HCT116 (cell line): ENCODE data around the gene IQSEC3. TPM values are rescaled to one million over a fixed set of nuclear protein-coding genes. Genes with fewer than 3 reads are reported as not detected.

Experiments
- ATAC-seq: fragments of 200-7000 bp; cut with Tn5 transposase; 2 replicates; pipeline ENCODE4 v1.9.1; 2020; ENCODE audit warnings: mild to moderate bottlenecking, moderate library complexity
- BruUV-seq: library from RNA; stranded (reverse); fragments of 400-500 nt; replicated peaks from 2 replicates; lab custom pipeline; 2021; lab: Mats Ljungman, UMichigan
- CTCF ChIA-PET: fragments of 300-600 bp; sonication (Branson Sonifier 250); formaldehyde crosslinking; loops from one replicate; lab custom pipeline; 2021; ENCODE audit warnings: antibody characterized with exemption; lab: Charles Lee
- POLR2A ChIA-PET: fragments of 300-600, 350-600 bp; sonication (Branson Sonifier 250); formaldehyde crosslinking; loops from one replicate; lab custom pipeline; 2021; ENCODE audit warnings: antibody characterized with exemption; lab: Charles Lee
- RAD21 ChIA-PET, 2 experiments: fragments of 300-600 bp; sonication (Branson Sonifier 250); formaldehyde crosslinking; loops; one replicate each; lab custom pipeline; 2023; ENCODE audit warnings: low total read pairs in 2 of 2; ENCODE audit not compliant: uncharacterized antibody in 2 of 2, unreplicated experiment in 2 of 2, low non-redundant PET in 1 of 2; lab: Charles Lee
- DNase-seq: peaks from one replicate; pipeline ENCODE4 v3.0.0-alpha.2; 2010; ENCODE audit warnings: low read depth, low spot score
- H2AFZ ChIP-seq: fragments of 200-600 bp; shearing (Covaris generic), sonication (generic); 2 replicates; pipeline ENCODE4 v1.6.1; 2017; ENCODE audit warnings: low read depth, mixed run types, mixed read lengths, antibody characterized with exemption, low read length; ENCODE audit not compliant: poor library complexity, severe bottlenecking
- H3K27ac ChIP-seq: 2 replicates; pipeline ENCODE4 v1.5.1; 2012; ENCODE audit warnings: low read depth, low read length
- H3K27me3 ChIP-seq: fragments of 200-600 bp; sonication (generic); 2 replicates; pipeline ENCODE4 v1.6.1; 2016; ENCODE audit warnings: mixed run types, low read length, mixed read lengths; ENCODE audit not compliant: insufficient read depth
- H3K36me3 ChIP-seq, 2 experiments: fragments of 200-500 bp in 1 of 2; fragments of 200-600 bp in 1 of 2; sonication (Bioruptor generic) in 1 of 2; sonication (generic) in 1 of 2; 2 replicates each; pipeline versions ENCODE4 v1.5.1 to v1.6.1; 2014 to 2016; ENCODE audit warnings: low read length in 2 of 2, inconsistent platforms in 1 of 2, mixed read lengths in 1 of 2, mixed run types in 1 of 2; ENCODE audit not compliant: insufficient read depth in 2 of 2, control insufficient read depth in 1 of 2
- H3K4me1 ChIP-seq, 2 experiments: fragments of 200-600 bp in 1 of 2; sonication (generic) in 1 of 2; 2 replicates each; pipeline versions ENCODE4 v1.5.1 to v1.6.1; 2012 to 2017; ENCODE audit warnings: low read length in 2 of 2, inconsistent platforms in 1 of 2, mild to moderate bottlenecking in 1 of 2, mixed read lengths in 1 of 2, mixed run types in 1 of 2, moderate library complexity in 1 of 2; ENCODE audit not compliant: insufficient read depth in 2 of 2, control insufficient read depth in 1 of 2
- H3K4me2 ChIP-seq: fragments of 200-600 bp; sonication (generic); 2 replicates; pipeline ENCODE4 v1.6.1; 2017; ENCODE audit warnings: mixed run types, low read length, mixed read lengths
- H3K4me3 ChIP-seq, 2 experiments: fragments of 200-600 bp in 1 of 2; sonication (generic) in 1 of 2; replicated peaks in 1 of 2; 2 replicates each; pipeline ENCODE4 v1.5.1; 2011 to 2016; ENCODE audit warnings: low read length in 2 of 2, control low read depth in 1 of 2, low read depth in 1 of 2, mild to moderate bottlenecking in 1 of 2, mixed read lengths in 1 of 2, mixed run types in 1 of 2
- H3K79me2 ChIP-seq: fragments of 200-600 bp; sonication (generic); 2 replicates; pipeline ENCODE4 v1.6.1; 2017; ENCODE audit warnings: mild to moderate bottlenecking, mixed run types, low read length, moderate library complexity, mixed read lengths; ENCODE audit not compliant: insufficient read depth
- H3K9ac ChIP-seq: fragments of 200-600 bp; sonication (generic); 2 replicates; pipeline ENCODE4 v1.6.1; 2016; ENCODE audit warnings: low read length, mixed read lengths
- H3K9me2 ChIP-seq: fragments of 200-600 bp; sonication (generic), shearing (Covaris generic); 2 replicates; pipeline ENCODE4 v1.6.1; 2017; ENCODE audit warnings: mixed run types, mild to moderate bottlenecking, moderate library complexity; ENCODE audit not compliant: insufficient read depth
- H3K9me3 ChIP-seq, 2 experiments: fragments of 200-500 bp in 1 of 2; fragments of 200-600 bp in 1 of 2; sonication (Bioruptor generic) in 1 of 2; sonication (generic) in 1 of 2; 2 replicates each; pipeline ENCODE4 v1.6.1; 2014 to 2017; ENCODE audit warnings: low read length in 2 of 2, mixed read lengths in 2 of 2, inconsistent platforms in 1 of 2, low read depth in 1 of 2, mild to moderate bottlenecking in 1 of 2, mixed run types in 1 of 2, moderate library complexity in 1 of 2; ENCODE audit not compliant: control insufficient read depth in 1 of 2, insufficient read depth in 1 of 2
- H4K20me1 ChIP-seq: fragments of 200-600 bp; sonication (generic), shearing (Covaris generic); 2 replicates; pipeline ENCODE4 v1.6.1; 2017; ENCODE audit warnings: mixed run types, mild to moderate bottlenecking, moderate library complexity; ENCODE audit not compliant: insufficient read depth
- EGR1 ChIP-seq: IDR thresholded peaks from 2 replicates; pipeline ENCODE4 v1.6.1; 2012; ENCODE audit warnings: low read depth
- POLR2AphosphoS5 ChIP-seq: IDR thresholded peaks from 2 replicates; pipeline ENCODE4 v1.6.1; 2011; ENCODE audit warnings: mild to moderate bottlenecking, low read depth, low read length, moderate library complexity
- SRF ChIP-seq: IDR thresholded peaks from 2 replicates; pipeline ENCODE4 v1.6.1; 2012; ENCODE audit warnings: low read depth
- YY1 ChIP-seq: IDR thresholded peaks from 2 replicates; pipeline ENCODE4 v1.6.1; 2011; ENCODE audit warnings: low read length, low read depth, moderate library complexity, mild to moderate bottlenecking; ENCODE audit not compliant: insufficient replicate concordance; ENCODE audit errors: extremely low read depth
- ZFX ChIP-seq: fragments of 450-650 bp; IDR thresholded peaks from 2 replicates; pipeline ENCODE4 v1.6.1; 2017
- ZNF274 ChIP-seq: fragments of 200-500 bp; sonication (Bioruptor generic); IDR thresholded peaks from 2 replicates; pipeline ENCODE4 v1.6.1; 2014; ENCODE audit warnings: mild to moderate bottlenecking, low read depth, low read length, inconsistent platforms
- intact Hi-C: fragments of 100-400 bp; cut with micrococcal nuclease; formaldehyde crosslinking; loops from 2 replicates; pipeline ENCODE4 v1.10.0; 2022
- total RNA-seq: library from RNA; stranded (reverse); gene quantifications from one replicate; pipeline ENCODE4 v1.2.1, GENCODE V29; 2021; ENCODE audit not compliant: unreplicated experiment
- TF ChIP-seq, protein P1 (sequence below), 3 experiments: fragments of 200-600 bp in 1 of 3; sonication (generic) in 1 of 3; IDR thresholded peaks in 2 of 3; conservative IDR thresholded peaks in 1 of 3; 2 replicates each; pipeline ENCODE4 v1.5.1; 2012 to 2017; ENCODE audit warnings: low read depth in 2 of 3, low read length in 2 of 3, antibody characterized with exemption in 1 of 3, borderline replicate concordance in 1 of 3, control low read depth in 1 of 3, mild to moderate bottlenecking in 1 of 3, mixed read lengths in 1 of 3, mixed run types in 1 of 3, moderate library complexity in 1 of 3; ENCODE audit not compliant: insufficient read depth in 1 of 3

Gene IQSEC3
- total RNA-seq, 1 experiment from 2014 or later: not detected

DNA sequence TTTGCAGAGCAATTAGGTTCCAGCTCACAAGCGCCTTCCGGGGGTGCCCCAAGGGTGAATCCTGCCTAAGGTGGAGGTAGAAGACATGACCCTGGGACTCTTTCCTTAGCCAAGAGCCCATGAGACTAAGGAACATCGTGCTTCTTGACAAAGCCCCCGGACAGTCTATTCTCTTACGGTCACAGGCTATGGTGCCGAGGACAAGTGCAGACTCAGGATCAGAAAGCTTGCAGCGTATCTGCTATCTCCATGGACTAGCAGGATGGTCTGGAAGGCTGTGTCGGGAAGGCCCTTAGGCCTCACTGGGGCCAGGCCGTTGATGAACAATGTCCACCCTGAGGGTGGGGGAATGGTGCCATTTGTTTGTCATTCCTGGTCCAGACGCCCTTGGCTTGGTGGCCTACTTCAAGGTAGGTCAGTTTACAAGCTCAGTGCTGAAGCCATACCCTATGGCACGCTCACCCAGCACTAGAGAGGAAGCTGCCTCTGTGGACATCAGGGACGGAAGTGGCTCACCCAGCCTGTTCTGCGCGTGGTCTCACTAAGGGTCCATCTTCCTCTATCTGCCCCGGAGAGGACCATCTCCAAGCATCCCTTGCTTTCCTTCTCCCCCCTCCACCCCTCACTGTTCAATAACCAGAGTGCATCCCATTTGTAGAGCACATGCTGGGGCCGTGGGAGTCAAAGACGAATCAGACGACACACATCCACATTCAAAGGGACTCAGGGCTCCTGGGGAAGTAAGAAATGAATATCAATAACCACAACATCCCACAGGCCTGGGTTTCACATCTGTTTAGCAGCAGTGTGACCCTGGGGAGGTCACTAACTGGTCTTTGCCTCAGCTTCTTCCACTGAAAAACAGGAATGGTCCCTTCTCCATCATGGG, 45.0 kb upstream of the IQSEC3 start:
- peaks cover 12 to 14% of the 10 kb centered on the region in 2 experiments; a peak in 2 of 4 replicates for H3K36me3 ChIP-seq
- no peak for DNase-seq
- TF ChIP-seq SRF (no peak), EGR1 (no peak), ZNF274 (no peak)
- BruUV-seq: no TSS peak
- H3K27ac ChIP-seq: no peak overlapping the region
- ATAC-seq: no peak
- H3K4me1 ChIP-seq: no peaks in the 10 kb centered on the region
- H3K4me3 ChIP-seq: no peak overlapping the region
- no peaks in the 10 kb centered on the region for H3K27me3 ChIP-seq
- no peak overlapping the region for H3K4me2 ChIP-seq
- no peak overlapping the region for H3K9ac ChIP-seq
- no peaks in the 10 kb centered on the region for H4K20me1 ChIP-seq
- no peaks in the 10 kb centered on the region for H3K9me3 ChIP-seq
- ChIA-PET CTCF (no interaction called here), RAD21 (no interaction called here), POLR2A (no interaction called here)
- intact Hi-C loops: no loop called here
- no peaks in the 10 kb centered on the region for H3K9me2 ChIP-seq
- no peak overlapping the region for H2AFZ ChIP-seq
- H3K79me2 ChIP-seq: peaks cover 6% of the 10 kb centered on the region; the same call in 1 of the 2 replicates

DNA sequence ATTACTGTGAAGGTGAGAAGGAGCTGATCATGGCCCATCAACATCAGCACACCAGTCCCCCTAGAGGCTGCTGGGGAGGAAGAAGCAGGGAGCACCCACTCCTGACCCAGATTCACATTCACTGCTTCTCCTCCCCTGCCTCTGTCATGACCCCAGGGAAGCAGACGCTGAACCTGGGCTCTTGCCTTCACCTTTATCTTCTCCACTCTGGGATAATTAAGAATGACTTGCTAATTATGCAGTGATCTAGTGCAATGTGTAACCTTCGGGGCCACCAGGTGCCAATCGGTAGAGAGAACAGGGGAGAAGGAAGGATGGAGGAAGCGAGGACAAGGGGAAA, 44.4 kb upstream of the IQSEC3 start:
- RAD21 ChIA-PET: no interaction called here
- Histone ChIP-seq H4K20me1 (no peaks in the 10 kb centered on the region), H3K9me2 (no peaks in the 10 kb centered on the region), H3K4me1 (no peaks in the 10 kb centered on the region), H3K79me2 (peaks cover 6% of the 10 kb centered on the region; the same call in 1 of the 2 replicates), H3K4me3 (no peak overlapping the region), H3K36me3 (peaks cover 12 to 14% of the 10 kb centered on the region in 2 experiments; a peak in 2 of 4 replicates), H3K4me2 (no peak overlapping the region), H3K27ac (no peak overlapping the region), H3K9me3 (no peaks in the 10 kb centered on the region), H3K27me3 (no peaks in the 10 kb centered on the region), H3K9ac (no peak overlapping the region), H2AFZ (no peak overlapping the region)
- CTCF ChIA-PET: no interaction called here
- peak; percentile 68 for ATAC-seq
- no TSS peak for BruUV-seq
- POLR2A ChIA-PET: no interaction called here
- DNase-seq: no peak
- intact Hi-C loops: no loop called here
- TF ChIP-seq POLR2AphosphoS5: no peak
- TF ChIP-seq YY1: no peak
- TF ChIP-seq ZFX: no peak
- TF ChIP-seq, protein P1, sequence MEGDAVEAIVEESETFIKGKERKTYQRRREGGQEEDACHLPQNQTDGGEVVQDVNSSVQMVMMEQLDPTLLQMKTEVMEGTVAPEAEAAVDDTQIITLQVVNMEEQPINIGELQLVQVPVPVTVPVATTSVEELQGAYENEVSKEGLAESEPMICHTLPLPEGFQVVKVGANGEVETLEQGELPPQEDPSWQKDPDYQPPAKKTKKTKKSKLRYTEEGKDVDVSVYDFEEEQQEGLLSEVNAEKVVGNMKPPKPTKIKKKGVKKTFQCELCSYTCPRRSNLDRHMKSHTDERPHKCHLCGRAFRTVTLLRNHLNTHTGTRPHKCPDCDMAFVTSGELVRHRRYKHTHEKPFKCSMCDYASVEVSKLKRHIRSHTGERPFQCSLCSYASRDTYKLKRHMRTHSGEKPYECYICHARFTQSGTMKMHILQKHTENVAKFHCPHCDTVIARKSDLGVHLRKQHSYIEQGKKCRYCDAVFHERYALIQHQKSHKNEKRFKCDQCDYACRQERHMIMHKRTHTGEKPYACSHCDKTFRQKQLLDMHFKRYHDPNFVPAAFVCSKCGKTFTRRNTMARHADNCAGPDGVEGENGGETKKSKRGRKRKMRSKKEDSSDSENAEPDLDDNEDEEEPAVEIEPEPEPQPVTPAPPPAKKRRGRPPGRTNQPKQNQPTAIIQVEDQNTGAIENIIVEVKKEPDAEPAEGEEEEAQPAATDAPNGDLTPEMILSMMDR (IDR thresholded peaks at IDR 0.05 in 2 of 3, conservative IDR thresholded peaks at IDR 0.05 in 1 of 3; ENCODE audit: borderline replicate concordance in 1 of 3, insufficient read depth in 1 of 3, low read depth in 2 of 3, low read length in 2 of 3): peak in 1 of 3 experiments; percentile 17; a peak in 1 of 6 replicates
- TF ChIP-seq, all 23 proteins: peak for 1
